NCI-H345 (cell line): ENCODE results near the gene CD37.

Source experiments
- DNase-seq: peaks from one replicate; lab custom pipeline; 2025; lab: John Stamatoyannopoulos, UW

CD37 gene

GRCh38 chr19:49378512-49378911 lies 43.3 kb downstream of the CD37 start:
- no peak for DNase-seq

- no peak for DNase-seq
Measured at GRCh38 chr19:49380391-49380790, 45.2 kb downstream of the CD37 start.

- no peak for DNase-seq
Measured at GRCh38 chr19:49382639-49383038, 47.4 kb downstream of the CD37 start.

- DNase-seq = no peak
Measured at GRCh38 chr19:49383599-49383998, 48.4 kb downstream of the CD37 start.

- no peak for DNase-seq
Measured at GRCh38 chr19:49387936-49388372, 52.7 kb downstream of the CD37 start, which contains the start of gene KASH5. TSS of gene KASH5 (plus strand) at chr19:49388249. CDS start at chr19:49390884, 2,635 bp downstream.

- no peak for DNase-seq
Measured at GRCh38 chr19:49389406-49389805, 54.2 kb downstream of the CD37 start.
